Umbilical cord (tissue), 2 donors: ENCODE measurements around the gene ACO2. TPM values are rescaled to one million over a fixed set of nuclear protein-coding genes. Genes with fewer than 3 reads are reported as not detected.

Experiments
- DNase-seq: peaks from one replicate; pipeline ENCODE4 v3.0.0-alpha.2; 2015; ENCODE audit warnings: low spot score
- total RNA-seq: library from RNA; depleted of rRNA; stranded (reverse); fragments of >200 nt; gene quantifications from one replicate; pipeline ENCODE4 v1.2.3, GENCODE V29; 2014; ENCODE audit warnings: low replicate concordance; ENCODE audit not compliant: insufficient read depth

The ACO2 gene
- total RNA-seq, 1 donor from 2014 or later: 19.7 TPM

- peak; percentile 43 for DNase-seq
Measured at GRCh38 chr22:41523464-41524221, 54.7 kb downstream of the ACO2 start.

GRCh38 chr22:41524251-41524661 lies 55.3 kb downstream of the ACO2 start:
- DNase-seq: no peak

GRCh38 chr22:41524809-41525449 lies 56.0 kb downstream of the ACO2 start:
- no peak for DNase-seq

DNA sequence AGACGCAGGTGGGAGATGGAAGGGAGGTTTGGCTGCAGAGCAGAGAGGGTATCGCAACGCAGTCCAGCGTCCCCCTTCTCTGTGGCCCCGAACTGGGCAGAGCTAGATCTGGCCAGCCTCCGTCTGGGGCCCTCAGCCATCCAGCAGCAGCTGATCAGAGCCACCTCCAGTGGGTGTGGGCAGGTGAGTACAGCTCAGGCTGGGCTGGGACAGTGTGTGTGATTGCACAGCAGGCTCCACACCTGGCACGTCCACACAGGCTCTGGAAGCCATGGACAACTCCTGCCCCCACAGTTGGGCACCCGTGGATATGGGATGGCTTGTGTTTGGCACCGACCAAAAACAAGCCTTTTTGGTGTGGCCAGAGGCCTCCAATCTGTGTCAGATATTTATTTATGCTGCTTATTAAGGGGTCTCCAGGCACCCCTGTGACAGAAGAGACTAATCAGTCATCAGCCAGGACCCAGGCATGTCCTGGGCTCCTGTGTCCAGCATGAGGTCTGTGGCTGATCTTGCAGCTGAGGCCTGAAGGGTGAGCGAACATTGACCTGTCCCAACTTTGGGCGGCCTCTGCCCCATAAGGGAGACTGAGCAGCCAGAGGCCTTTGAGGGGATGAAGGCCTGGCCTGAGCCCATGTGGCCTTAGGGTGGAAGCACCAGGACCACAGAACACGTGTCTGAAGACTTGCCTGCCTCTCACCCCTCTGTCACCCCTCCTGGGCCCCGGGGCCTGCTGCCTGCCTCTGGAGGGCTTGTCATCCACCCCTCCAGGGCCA lies 56.7 kb downstream of the ACO2 start:
- no peak for DNase-seq

GRCh38 chr22:41526226-41526829 lies 57.4 kb downstream of the ACO2 start:
- no peak for DNase-seq

DNA sequence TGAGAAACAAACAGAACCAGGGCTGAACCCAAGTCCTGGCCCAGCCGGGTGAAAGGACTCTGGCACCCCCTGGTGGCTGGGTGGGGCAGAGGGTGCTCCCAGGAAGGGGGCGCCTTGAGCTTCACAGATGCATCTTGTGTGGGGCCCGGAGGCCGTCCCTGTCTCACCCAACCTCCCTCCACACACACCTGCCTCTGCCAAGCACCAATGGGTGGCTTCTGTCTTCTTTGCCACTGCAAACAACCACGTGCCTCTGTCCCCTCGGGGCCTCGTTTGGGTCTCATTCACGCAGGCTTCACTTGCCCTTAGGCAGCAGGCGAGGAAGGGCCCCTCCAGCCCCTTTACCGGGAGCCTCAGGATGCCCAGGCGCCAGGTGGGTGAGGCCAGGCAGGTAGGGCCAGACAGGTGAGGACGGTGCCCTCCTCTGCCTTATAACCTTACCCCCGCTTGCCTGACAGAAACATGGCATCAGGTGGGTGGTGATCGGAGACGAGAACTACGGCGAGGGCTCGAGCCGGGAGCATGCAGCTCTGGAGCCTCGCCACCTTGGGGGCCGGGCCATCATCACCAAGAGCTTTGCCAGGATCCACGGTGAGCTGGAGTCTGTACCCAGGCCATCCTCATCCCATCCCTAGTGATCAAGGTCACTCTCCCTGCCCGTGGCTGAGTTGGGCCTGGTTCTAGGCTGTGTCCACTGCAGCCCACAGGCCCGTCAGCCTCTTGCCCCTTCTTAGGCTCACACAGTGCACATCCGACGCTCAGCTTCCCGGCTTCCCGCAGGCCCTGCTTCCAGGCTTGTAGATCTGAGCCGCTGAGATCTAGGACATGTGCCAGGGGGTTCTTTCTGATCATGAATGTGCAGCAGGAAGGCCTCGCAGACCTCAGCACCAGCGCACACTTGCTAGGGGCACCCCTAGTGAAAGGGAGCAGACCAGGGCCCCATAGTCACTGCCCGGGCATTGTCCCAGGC lies 58.2 kb downstream of the ACO2 start:
- DNase-seq: no peak

GRCh38 chr22:41528132-41528766 lies 59.3 kb downstream of the ACO2 start:
- DNase-seq: no peak

DNA sequence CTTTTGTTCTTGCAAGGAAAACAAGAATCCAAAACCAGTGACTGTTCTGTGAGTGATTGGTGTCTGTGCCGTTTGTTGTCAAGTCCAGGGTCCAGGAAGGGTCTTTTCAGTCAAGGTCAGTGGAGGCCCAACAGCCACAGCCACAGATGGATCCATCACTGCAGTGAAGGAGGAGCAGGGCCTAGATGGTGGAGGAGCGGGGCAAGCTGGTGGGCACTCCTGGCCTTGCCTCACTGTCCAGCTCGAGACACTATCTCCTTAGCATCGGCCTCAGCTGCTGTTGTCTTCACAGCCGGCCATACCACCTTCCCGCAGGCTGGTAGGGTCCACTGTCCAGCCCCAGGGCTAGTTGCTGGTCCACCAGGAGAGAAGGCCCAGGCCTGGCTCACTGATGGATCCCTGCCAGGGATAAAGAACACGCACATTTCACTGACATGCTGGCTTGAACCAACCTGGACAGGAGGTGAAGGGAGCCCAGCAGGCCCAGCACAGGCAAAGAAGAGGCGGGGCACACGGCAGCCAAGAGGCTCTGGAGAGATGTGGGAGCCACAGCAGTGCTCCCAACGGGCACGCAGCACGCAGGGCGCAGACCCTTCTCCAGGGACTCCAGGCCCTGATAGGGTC lies 60.1 kb downstream of the ACO2 start:
- no peak for DNase-seq

- DNase-seq: no peak
Measured at GRCh38 chr22:41530890-41531714, 62.2 kb downstream of the ACO2 start.

DNA sequence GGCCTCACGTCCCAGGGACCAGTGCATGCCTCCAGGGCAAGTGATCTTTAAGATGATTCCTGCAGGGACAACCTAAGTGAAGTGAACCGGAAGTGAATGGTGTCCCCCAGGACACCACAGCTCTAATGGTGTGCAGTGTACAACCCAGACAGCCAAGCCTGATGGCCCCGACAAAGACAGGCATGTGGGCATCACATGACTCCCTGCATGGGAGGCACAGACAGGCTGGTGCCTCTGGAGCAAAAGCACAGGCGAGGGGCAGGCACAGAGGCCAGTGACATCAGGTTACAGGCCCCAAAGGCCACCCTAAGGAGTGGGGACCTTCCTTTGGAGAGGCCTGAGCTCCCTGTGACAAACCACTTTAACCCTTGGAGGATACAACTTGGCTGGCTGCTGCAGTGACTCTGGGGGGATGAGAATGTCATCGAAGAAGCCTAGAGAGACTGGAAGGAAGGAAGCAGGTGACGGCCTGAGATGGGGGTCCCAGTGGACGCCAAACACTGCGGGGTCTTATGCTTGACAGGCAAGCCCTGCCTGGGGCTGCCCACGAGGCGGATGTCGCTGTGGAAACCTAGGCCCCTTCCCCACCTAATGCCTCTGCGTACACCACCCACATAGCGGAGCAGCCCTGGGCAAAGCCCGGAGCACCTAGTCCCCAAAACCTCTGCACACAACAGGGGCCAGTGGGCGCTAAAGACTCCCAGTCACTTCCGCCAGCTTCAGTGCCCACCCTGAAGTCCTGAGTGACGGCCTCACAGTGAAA lies 63.0 kb downstream of the ACO2 start:
- DNase-seq: no peak

GRCh38 chr22:41532908-41533825 lies 64.2 kb downstream of the ACO2 start:
- peak; percentile 26 for DNase-seq

- DNase-seq: no peak
Measured at GRCh38 chr22:41534219-41534618, 65.3 kb downstream of the ACO2 start.

DNA sequence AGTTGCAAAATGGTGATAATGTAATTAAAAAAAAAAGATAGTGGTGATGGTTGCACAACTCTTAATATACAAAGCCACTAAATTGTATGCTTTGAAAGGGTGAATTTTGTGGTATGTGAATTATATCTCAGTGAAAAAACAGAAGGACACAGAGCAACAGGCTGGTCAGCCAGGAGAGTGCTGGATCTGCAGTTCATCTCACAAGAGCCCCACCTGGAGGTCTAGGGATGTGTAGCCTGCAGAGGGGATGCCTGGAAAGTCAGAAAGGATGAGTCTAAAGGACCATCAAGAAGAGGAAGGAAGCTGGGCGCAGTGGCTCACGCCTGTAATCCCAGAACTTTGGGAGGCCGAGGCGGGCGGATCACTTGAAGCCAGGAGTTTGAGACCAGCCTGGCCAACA lies 66.3 kb downstream of the ACO2 start:
- DNase-seq: no peak

- DNase-seq: no peak
Measured at GRCh38 chr22:41537203-41537602, 68.3 kb downstream of the ACO2 start.

DNA sequence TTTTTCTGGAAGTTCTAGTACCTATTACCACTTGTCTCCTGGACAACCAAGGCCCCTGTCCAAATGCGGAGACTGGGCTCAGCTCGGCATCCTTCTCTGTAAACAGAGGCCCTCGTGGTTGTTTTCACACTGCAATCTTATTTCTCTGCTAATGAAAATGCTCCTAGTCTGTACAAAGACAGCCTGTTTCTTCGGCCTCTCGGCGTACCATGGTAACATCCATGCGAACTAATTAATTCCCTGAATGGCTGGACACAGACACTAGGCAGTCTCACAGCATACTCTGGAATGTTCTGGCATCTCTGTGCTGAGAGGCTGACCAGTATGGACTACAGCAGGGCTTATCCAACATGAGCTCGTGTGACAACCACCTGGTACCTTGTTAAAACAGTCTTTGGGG lies 69.7 kb downstream of the ACO2 start:
- no peak for DNase-seq

DNA sequence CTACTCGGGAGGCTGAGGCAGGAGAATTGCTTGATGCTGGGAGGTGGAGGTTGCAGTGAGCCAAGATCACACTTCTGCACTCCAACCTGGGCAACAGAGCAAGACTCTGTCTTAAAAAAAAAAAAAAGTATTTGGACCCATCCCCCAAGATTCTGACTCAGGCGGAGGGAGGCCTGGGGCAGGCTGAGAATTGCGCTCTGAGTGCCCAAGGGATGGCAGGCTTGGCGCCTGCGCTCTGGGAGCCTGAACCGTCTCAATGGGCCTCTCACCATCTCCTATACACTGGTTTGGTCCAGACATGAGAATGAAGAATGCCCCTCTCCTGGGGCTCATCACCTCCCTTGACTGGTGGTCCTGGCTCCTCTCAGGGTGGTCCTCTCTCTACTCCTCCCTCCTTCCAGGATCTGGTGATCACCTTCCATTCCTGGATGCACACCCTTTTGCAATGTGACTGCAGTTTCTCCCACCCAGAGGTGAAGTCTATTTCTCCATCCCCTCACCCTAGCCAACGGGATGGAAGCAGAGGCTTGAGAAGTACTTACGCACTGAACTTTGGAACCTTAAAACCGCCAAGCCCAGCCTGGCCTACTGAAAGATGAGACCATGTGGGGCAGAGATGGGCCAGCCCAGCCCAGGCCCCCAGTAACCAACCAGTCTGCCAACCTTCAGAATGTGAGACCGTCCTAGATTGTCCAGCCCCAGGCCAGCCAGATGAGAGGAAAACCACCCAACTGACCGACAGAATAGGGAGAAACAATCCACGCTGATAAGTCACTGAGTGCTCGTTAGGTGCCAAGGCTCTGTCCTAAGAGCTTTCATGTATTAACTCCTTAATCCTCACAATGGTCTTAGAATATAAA lies 70.5 kb downstream of the ACO2 start:
- no peak for DNase-seq
